T-helper 2 cell (primary cell): ENCODE results near the gene SRM.
"Not testable (repeated sequence)": the region's sequence is repeated elsewhere in the genome, so short reads cannot be mapped to it uniquely, and the experiment has no call there.

ENCODE experiments used
- DNase-seq, 5 experiments: peaks; one replicate each; pipeline versions ENCODE4 v3.0.0 to v3.0.0-alpha.2; 2012 to 2022
- total RNA-seq, 2 donors: gene quantifications; one replicate each; lab custom pipeline; 2026; lab: John Stamatoyannopoulos, UW

SRM gene
- 11.1 to 14.7 reads per million in 2 donors for total RNA-seq

DNA sequence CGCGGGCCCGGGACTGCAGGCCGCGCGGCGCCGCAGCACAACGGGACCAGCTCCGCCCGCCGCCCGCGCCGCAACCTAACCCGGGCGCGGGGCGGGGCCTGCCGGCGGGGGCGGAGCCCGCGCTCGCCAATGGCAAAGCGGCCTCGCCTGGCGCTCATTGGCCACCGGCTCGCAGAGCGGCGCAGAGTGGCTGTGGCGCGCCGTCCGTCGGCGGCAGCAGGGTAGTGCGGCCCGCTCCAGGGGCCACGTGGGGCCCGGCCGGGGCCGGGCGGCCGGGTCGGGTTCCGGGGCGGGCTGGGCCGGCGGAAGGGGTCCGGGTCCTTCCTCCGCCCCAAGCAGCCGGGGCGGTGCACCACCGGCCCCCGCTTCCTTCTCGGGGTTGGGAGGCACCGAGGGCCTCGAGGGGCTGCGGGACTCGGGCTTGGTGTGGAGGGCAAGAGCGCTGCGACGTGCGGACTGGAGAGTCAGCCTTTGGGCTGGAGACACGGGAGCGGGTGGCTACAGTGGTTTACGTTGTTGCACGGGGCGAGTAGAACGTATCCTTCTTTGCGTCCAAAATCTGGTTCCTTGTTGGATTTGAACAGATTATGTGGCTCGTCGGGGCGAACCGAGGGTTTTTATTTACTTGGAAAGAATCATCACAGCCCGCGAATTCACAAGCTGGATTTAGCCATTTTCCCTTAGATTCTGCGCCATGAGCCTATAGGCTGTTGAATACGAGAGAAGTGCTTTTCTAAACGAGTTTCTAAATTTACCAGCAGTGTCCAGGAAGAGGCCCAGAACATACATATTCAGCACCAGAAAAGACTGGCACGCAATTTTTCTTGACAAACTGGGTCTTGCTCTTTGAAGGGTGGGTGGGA is at the start of gene SRM:
Gene SRM (minus strand): TSS at position 51 of the 863 bp plus-strand sequence. CDS start 75 bp downstream, outside the sequence.
- DNase-seq, result peak; percentile 85 to 93 (median 86)

GRCh38 chr1:11109047-11109760 is 49.4 kb upstream of the SRM start:
- DNase-seq, result no peak

- no peak for DNase-seq
Measured at GRCh38 chr1:11107599-11107998, 47.8 kb upstream of the SRM start.

GRCh38 chr1:11105586-11105985 is 45.8 kb upstream of the SRM start:
- no peak for DNase-seq

DNA sequence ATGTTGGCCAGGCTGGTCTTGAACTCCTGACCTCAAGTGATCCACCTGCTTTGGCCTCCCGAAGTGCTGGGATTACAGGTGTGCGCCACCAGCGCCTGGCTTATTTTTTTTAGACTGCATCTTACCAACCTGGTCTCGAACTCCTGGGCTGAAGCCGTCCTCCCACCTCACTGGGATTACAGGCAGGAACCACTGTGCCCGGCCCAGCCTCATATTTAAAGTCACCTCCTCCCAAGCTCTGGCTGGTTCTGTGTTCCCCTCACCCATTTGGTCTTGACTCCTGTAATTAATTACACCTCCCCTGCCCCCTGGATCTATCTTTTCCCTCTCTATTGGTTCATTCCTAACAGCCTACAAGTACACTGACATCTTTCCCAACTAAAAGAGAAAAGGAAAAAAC is 41.5 kb upstream of the SRM start:
- DNase-seq, result no peak

- not testable (repeated sequence) for DNase-seq
Measured at GRCh38 chr1:11100806-11101205, 41.0 kb upstream of the SRM start.

DNA sequence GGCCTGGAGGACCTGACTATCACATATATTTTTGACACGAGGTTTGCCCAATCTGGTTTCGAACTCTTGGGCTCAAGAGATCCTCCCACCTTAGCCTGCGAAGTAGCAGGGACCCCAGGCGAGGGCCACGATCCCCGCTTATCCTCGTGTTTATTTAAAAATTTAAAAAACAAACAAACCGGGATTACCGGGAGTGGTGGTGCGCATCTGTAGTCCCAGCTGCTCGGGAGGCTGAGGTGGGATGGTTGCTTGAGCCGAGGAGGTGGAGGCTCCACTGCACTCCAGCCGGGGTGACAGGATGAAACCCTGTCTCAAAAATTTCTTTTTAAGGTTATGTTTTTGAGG is 40.3 kb upstream of the SRM start:
- no peak for DNase-seq

DNA sequence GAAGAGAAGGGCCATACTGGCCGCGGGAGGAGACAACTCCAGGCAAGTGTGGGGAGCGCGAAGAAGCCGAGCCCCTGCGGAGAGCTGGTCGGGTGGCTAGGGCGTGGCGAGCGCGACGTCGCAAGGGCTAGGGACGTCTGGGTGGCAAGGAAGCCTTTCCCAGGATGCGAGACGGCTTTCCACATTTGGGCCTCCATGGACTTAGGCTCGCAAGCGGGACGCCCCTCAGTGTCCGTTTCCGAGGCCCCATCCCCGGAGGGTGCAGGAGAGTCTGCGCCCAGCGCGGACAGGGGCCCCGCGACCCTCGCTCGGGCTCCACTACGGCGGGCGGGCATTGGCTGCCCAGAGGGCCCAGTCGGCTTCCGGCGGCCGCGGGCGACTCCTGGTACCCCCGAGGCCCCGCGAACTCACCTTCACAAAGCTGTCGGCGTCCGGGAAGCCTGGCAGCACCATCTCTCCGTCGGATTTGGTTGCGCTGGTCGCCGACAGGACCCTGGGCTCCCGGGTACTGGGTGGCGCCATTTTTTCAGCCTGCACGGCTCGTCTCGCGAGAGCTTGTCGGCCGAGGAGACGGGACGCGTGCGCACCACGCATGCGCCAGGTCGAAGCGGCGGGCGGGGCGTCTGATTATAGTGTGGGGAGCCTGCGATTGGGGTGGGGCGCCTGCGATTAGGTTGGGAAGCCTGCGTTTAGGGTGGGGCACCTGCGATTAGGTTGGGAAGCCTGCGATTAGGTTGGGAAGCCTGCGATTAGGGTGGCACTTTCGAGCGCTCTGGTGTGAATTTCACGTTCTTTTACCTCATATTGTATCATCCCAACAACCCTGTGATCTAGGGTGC is 39.7 kb upstream of the SRM start, which contains the start of gene EXOSC10:
Gene EXOSC10 (minus strand): TSS at position 560 of the 839 bp plus-strand sequence. CDS start 38 bp downstream, at position 522.
- DNase-seq, result peak; percentile 89 to 94 (median 93)

DNA sequence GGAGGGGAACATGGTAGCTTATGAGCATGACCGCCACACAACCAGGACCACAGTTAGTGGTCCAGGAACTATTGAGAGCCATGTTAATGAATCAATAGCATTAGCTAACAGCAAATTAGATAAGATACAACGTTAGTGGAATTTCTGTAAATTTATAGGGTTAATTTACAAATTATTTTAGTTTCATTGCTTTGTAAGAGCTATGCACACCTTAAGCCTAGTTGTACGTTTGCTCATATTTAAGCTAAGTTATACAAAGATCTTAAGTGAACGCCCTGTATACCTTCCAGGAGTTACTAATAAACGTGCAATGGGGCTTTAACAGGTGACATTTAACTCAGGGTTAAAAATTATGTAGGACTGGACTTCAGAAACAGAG is 39.1 kb upstream of the SRM start:
- DNase-seq, result no peak

- DNase-seq, result not testable (repeated sequence)
Measured at GRCh38 chr1:11083784-11084183, 24.0 kb upstream of the SRM start.

DNA sequence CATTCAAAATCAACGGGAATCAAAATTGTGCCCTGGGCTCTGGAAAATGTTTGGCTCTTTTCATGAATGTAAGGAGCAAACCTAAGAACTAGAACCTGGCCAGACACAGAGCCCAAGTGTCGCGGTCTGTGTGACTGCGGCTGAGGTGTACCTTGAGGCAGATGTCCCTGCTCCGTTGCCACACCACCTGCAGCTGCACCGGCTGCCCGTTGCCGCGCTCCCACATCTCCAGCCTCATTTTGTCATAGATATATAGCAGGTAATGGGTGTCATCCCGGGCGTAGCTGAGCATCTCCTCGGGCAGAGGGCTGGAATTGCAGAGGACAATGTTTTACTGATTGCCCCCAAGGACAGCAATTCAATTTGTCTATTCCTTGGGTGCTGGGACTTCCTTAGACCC is 21.1 kb upstream of the SRM start:
- DNase-seq, result no peak

GRCh38 chr1:11078631-11079030 is 18.8 kb upstream of the SRM start:
- DNase-seq, result no peak

DNA sequence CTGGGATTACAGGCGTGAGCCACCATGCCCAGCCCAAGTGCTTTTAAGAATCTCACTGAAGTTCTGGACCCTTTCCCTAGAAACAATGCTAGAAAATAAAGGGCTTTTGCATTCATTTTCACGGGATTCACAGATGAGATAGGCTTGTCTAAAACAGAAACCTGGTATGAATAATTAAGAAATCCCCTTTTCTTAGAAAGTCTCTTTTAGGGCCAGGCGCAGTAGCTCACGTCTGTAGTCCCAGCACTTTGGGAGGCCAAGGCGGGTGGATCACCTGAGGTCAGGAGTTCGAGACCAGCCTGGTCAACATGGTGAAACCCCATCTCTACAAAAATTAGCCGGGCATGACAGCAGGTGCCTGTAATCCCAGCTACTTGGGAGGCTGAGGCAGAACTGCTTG is 13.6 kb upstream of the SRM start:
- DNase-seq, result not testable (repeated sequence)

DNA sequence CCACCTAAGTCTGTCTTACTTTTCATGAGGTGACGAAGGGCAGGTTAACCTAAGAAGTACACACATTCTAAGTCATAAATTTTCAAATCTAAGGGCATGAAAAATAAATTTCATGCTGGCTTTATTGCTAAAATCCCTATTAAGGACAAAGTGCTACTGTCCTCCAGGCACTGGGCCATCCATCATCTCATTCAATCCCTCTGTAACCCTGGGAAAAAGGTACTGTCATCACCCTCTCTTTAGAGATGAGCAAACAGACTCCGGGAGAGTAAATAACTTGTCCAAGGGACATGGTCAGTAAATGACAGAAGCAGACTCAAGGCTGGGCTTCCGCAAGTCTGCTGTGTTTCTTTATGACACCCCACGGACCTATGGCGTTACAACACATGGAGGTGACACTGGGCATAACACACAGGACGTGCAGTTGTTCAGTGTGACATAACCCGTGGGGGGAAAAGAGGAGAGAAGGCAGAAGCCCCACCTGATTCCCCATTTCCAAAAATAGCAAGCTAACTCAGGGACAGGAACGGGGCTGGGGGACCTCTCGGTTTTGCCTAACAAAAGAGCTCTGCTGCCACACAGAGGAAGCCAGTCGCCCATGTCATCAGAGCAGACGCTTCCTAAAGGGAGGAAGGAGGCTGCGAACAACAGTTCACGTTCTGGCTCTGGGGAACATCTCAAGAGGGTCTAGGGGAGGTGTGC is 12.5 kb upstream of the SRM start:
- peak in 1 of 5 experiments; percentile 24 for DNase-seq

- DNase-seq, result no peak
Measured at GRCh38 chr1:11071463-11072215, 11.8 kb upstream of the SRM start.

GRCh38 chr1:11070876-11071275 is 11.1 kb upstream of the SRM start:
- no peak for DNase-seq

DNA sequence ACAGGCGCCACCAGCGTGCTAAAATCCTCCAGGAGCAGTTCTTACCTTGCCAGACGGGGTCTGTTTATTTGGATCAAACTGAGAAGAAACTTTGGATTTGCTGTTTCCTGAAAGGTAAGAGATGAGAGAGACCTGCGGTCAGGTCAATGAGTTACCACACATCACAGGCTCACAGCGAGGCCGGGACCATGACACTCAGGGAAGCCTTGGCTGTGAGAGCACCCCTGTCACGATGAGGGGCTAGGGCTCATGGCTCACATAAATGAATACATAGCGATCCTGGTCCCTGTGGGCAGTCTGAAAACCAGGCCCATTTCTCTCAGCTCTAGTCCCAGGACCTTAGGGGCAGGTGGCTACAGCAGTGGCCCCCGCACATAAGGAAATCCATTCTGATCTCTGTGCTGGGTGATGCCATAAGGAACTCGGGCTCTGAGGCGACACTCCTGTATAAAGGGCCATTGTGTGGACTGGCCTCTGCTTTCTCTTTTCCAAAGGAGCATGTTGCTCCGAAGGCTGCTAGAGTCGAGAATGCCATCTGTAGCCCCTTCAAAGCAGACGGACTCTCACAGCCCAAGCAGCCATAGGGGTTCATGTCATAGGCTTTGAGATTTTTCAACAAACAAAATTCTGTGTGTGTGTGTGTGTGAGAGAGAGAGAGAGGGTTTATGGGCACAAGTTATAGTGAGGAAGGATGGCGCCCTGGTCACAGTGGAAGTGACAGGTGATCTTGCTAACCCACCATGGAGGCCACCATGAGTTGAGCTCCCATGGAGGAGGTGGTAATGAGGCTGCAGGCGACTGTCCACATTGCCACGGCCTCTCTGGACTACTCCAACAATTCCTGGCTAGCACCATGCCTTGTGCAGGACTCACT is 9.0 kb upstream of the SRM start:
- no peak for DNase-seq

DNA sequence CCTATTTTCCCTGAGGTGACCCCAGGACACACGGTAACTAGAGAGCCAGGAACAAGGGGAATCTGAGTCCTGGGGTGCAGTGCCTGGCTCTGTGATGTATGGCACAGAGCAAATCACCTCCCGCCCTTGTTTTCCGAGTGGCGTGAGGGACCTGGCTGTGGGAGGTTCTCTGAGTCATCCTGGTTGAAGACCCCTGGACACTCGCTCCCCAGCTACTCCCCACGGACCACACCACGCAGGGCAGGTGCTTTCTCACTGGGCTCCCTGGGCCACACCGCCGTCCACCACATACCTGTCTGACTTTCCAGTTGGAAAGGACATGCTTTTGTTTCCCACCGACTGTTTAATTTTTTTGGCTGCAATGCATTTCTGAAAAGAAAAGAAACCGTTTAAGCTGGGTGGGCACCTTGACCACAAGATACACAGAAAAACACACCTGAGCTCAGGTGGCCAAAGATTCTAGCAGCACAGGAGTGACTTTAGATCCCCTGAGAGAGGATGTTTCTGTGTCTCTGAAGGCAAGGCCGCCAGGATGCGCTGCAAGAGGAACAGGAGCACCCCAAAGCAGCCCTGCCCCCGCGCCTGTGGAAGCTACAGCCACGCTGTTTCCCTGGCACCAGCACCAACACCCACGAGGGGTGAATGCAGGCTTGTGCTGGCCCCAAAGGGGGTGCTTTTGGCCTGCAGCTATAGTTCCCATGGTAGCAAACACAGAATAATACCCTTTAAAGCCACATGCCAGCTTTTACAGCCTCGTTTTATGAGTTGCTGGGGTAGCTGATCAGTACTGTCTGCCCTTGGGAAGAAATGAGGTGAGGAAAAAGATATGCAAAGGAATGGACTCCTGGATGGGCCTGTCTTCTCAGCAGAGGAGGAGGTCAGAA is 8.1 kb upstream of the SRM start:
- DNase-seq, result no peak

GRCh38 chr1:11065796-11066195 is 6.0 kb upstream of the SRM start:
- no peak for DNase-seq
